DMS153 (cell line): Measurements from ENCODE around the gene WNT7B.
A peak's percentile ranks its signal among the peaks of the same experiment; 100 is the strongest.

ENCODE experiments used
- DNase-seq: peaks from one replicate; lab custom pipeline; 2025; lab: John Stamatoyannopoulos, UW

The WNT7B gene

DNA sequence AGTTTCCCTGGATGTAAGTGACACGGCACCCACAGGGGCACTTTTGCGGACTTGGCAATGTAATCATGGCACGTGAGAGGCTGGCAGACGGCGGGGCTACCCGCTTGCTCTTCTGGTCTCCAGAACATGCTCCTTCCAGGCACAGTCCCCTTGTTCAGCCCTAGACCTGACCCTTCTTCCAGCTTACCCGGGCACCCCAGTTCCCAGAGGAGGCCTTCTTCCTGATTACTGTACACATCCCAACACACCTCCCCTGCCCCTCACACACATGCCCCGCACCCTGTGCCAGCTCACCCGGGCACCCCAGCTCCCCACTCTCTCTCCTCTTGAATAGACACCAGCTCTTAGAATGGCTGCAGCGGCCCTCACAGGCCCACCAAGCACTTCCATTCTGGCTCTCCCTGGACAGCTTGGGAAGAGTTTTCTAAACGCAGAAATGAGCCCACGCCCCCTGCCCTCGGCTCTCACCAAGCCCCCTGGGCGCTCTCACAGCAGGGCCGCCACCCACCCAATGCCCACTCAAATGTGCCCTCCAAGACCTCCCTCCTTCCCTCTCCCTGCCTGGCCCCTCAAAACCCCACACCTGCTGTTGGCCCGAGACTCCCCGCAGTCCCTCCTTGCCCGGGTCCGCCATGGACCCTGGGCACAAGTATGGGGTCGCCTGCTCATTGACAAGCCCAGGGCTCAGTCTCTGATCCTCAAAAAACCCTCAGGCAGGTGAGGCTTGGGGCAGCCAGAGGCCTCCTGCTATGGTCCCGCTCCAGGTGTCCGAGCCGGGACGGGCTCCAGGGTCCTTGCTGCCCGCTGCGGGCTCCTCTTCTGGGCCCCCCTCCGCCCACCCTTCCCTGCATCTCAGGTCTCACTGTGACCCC is 88.5 kb downstream of the WNT7B start:
- no peak for DNase-seq

DNA sequence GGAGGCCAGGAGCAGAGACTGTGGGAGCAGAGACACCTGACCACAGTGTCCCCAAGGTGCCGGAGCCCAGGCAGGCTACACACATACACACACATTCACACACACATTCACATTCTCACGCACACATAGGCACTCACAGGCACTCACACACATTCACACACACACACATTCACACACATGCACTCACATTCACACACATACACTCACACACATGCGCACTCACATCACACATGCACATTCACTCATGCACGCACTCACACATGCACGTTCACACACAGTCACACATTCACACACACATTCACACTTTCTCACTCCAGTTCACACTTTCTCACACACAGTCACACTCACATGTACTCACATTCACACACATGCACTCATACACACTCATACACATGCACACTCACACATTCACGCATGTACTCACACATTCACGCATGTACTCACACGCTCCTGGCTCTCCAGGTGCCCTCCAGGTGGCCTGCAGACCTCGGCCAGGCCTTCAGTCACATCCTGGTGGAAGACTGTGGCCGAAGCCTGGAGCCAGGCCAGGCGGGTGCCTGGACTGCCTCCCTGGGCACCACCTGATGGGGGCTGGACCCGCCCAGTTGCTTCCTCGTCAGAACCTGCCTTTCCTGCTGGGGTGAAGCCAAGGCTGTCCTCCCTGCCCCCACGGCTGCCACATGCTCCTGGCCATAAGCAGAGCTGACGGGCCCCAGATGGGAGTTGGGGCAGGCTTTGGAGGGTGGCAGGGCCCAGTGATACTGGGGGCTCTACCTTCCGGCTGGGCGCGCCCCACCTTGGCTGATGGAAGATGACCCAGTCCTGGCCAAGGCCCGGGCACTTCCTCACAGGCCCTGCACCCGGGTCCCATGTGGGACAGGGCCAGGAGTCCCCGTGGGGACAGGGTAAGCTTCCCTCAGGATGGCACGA is 89.5 kb downstream of the WNT7B start:
- DNase-seq: peak; percentile 23

DNA sequence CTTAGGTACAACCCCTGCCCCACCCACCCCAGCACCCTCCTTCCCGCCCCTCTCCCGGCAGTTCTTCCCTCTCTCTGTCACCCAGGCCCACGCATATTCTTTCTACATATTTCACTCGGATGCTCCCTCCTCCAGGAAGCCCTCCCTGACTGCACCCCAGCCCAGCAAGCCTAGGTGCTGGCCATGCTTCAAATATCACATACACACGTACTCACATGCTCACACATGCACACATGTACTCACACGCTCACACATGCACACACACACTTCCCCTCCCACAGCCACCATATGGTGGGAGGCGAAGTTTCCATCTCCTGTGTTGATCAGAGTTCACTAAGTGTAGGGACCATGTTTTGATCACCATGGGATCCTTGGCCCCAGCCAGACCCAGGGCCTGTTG is 90.4 kb downstream of the WNT7B start:
- no peak for DNase-seq

DNA sequence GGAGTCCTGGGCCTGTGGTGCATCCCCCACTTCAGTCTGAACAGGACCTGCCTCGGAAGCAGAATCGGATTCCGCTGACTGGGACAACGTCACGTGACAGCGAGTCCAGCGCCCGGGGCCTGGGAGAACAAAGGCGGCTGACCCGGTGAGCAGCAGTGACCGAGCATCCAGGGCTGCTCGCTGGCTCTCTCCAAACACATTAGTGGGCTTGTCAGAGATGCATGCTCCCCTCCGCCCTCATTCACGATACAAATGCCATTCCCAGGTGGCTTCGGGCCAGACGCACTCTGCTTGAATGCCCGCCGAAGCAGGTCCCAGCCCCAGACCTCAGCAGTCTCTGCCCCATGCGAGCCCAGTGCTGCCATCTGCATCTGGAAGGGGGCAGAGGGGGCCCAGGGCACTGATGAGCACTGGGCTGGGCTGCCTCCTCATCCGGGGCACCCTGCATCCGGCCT is 91.0 kb downstream of the WNT7B start:
- DNase-seq: no peak

- no peak for DNase-seq
Measured at GRCh38 chr22:45885171-45885840, 91.7 kb downstream of the WNT7B start.

DNA sequence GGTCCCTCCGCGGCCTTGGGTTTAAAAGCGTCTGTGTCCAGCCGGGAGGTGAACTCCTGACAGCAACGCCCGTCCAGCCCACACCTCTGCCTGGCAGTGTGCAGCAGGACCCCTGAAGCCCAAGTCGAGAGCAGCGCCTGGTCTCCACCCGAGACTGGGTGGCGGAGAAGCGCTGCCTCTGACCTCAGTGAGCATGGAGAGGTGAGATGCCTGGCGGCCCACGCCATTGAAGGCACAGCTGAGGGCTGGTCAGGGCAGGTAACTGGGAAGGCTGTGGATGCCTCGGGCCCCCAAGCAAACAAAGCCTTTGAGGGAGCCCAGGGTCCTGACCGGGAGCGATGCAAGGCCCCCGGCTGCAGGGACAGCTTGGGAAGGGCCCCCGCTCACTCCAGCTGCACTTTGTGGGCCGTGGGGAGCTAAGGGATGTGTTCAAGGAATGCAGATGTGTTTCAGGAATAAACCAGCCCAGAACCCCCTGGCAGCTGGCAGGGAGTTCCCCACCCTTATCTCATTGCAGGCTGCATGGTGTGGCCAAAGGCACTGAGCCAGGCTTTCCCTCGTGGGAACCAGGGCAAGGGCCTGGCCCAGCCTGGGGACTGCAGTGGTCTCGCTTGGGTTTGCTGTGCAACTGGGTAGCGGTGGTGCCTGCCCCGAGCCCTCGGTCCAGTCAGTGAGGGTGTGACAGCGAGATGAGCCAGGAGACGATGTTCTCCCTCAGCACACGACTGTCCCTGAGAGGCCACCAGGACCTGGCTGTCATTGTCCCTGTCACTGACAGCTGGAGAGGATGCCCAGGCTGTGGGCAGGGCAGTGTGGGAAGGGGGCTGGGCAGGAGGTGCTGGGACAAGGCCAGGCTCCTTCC is 92.5 kb downstream of the WNT7B start:
- DNase-seq: no peak

GRCh38 chr22:45883811-45884170 is 93.2 kb downstream of the WNT7B start:
- DNase-seq: no peak

DNA sequence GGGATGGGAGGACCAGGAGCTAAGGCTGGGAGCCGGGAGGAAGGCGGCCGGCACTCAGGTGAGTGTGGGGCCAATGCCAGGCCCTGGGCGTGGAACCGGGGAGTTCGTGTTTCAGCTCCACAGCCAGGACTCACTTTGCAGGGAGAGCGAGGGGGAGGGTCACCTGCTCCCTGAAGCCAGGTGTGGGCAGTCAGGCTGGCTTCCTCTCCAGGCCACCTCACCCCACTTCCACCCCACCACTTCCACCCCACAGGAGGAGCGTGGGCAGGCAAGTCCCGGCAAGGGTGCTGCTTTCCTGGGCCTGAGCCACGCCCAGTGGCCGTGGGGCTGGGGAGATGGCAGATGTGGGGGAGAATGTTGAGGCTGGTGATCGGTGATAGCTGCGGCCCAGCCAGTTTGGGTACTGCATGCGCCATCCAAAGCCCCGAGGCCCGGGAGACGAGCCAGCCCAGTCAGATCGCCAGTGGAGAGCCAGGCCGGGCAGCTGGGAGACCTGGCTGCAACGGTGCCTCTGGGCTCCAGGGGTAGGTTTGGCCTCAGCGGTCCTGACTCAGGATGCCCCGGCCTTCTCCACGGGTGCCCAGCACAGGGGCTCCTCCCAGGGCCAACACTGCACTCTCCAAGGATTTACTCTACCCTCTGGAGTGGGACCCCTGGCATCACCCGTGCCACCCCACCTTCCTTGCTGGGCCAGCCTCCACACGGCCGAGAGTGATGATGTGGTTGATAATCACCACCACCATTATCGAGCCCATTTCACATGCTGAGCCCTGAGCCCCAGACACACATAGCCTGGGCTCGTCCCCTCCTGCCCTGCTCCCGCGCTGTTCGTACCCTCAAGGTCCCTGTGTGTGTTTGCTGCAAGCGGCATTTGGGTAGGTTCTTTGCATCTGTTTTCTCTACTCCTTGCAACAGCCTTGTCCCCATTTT is 93.8 kb downstream of the WNT7B start:
- DNase-seq: no peak

DNA sequence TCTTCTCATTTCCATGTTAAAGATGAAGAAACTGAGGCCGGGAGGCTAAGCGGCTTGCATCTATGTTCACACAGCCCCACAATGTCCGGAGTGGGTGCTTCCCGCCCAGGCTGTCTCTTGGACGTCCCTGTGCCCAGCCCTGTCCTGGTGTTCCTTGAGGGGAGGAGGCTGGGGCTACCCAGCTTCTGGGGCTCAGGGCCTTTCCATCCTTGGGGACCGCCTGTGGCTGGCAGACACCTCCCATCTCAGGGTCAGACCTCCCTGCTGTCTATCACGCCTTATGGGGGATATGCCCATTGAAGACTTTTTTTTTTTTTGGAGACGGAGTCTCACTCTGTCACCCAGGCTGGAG is 95.5 kb downstream of the WNT7B start:
- DNase-seq: no peak

DNA sequence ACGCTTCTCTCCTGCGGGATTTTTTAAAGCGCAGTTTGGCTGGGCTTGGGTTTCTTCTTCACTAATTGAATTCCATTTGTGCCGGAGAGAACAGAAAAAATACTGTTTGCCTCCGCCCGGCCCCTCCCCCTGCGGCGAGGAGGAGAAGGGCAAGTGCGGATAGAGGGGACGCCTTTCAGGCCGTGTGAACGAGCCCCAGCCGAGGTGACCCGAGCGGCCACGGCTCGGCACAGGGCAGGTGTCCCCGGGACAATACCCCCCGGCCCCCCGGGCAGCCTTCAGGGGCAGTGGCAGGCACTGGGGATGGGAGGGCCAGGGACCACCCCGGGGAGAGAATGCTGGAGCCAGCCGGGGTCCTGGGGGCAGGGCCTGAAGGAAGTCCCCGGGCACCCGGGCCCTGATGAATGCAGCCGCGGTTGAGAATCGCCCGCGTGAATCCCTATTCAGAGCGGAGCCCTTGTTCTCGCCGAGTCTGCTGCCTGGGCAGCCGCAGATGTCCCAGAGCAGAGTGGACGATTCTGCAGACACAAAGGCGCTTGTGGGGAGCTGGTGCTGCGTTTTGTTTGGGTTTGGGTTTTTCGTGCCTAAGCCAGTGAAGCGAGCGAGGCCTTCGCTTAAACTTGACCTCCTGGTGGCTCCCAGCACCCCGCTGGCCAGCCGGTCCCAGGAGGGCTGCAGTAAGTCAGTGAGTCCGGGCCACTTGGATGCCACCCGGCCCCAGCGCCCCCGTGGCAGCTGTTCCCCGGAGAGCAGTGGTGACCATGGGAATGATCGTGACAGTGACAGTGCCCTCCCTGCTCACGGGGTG is 96.0 kb downstream of the WNT7B start:
- DNase-seq: no peak

GRCh38 chr22:45880091-45880715 is 96.8 kb downstream of the WNT7B start:
- DNase-seq: no peak

GRCh38 chr22:45879552-45879949 is 97.4 kb downstream of the WNT7B start:
- no peak for DNase-seq

DNA sequence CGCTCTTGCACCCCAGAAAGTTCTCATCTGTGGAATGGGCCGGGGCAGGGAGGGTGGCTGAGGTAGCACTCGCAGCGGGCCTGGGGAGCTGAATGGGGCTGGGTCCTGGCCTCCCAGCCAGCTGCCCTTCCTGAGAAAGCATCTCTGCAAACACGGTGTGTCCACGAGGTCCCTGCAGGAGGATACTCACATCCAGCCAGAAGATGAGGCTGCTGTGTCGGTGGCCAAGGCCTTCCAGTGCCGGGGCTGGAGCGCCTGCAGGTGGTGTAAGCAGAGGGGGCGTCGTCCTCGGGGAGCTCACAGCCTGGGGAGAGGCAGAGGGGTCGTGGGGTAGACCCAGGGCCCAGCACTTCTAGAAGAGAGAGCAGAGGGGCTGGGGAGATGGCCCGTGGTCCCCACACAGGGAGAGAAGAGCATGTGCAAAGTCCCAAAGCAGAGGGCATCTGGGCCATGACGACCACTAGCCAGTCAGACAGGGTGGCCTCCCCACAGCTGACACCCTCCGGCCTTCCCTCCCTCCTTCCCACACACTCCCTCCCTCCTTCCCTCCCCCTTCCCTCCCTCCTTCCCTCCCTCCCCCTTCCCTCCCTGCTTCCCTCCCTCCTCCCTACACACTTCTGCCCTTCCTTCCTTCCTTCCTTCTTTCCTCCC is 97.9 kb downstream of the WNT7B start:
- DNase-seq: no peak

- no peak for DNase-seq
Measured at GRCh38 chr22:45878051-45878781, 98.7 kb downstream of the WNT7B start.

DNA sequence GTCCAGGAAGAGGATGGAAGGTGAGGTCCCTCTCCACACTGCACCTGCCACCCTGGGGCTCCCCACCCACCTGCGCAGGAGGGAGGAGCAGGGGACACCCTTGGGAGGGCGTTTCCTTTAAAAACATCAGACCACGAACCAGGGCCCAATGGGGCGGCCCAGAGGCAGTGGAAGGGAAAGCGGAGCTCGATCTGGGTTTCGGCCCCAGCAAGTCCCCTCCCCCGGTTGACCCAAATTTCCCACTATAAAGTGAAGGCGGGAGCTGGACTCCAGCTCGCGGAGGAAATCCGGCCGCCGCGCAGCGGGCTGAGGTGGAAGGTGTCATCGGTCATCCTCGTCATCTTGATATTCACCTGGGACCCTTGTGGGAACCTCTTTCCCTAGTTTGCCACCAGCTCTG is 99.3 kb downstream of the WNT7B start:
- no peak for DNase-seq

GRCh38 chr22:45877036-45877380 is 100.0 kb downstream of the WNT7B start:
- no peak for DNase-seq

GRCh38 chr22:45876136-45877035 is 100.6 kb downstream of the WNT7B start:
- DNase-seq: no peak
